ENCODE data around the gene COBL. TPM values are rescaled to one million over a fixed set of nuclear protein-coding genes. Genes with fewer than 3 reads are reported as not detected.

COBL gene
- total RNA-seq, 3 donors from 2014 or later (not counting 1 experiment from before 2014, with no cell fraction given) = not detected

GRCh38 chr7:51068401-51068800, 248.2 kb downstream of the COBL start:
- H3K4me3 ChIP-seq (ENCODE audit: low read length) = no peak overlapping the region
- H3K27ac ChIP-seq (ENCODE audit: low read length) = no peak overlapping the region
- H3K4me1 ChIP-seq (ENCODE audit: control insufficient read depth, insufficient read depth, low read length) = no peaks in the 10 kb centered on the region
- WGBS (ENCODE audit: insufficient coverage) = no CpG with 5 or more reads among the region's 4 CpGs
- no peaks in the 10 kb centered on the region for H3K27me3 Mint-ChIP-seq (ENCODE audit: low read depth in 2 of 2)
- no peaks in the 10 kb centered on the region for H3K36me3 ChIP-seq (ENCODE audit: control insufficient read depth, insufficient read depth, low read length)
- TF ChIP-seq CTCF (IDR thresholded peaks at IDR 0.05) = no peak
- no peaks in the 10 kb centered on the region for H3K4me1 Mint-ChIP-seq
- no peaks in the 10 kb centered on the region for H3K9me3 Mint-ChIP-seq
- intact Hi-C loops (cut with micrococcal nuclease) = no loop called here
- no peak overlapping the region for H3K27ac Mint-ChIP-seq
- H3K36me3 Mint-ChIP-seq = no peaks in the 10 kb centered on the region
- no peaks in the 10 kb centered on the region for H3K27me3 ChIP-seq (ENCODE audit: control insufficient read depth, insufficient read depth, low read length)
- DNase-seq = no peak
- ATAC-seq = no peak
- H3K9me3 ChIP-seq (ENCODE audit: control insufficient read depth, insufficient read depth, low read length) = no peaks in the 10 kb centered on the region
- no peak overlapping the region for H3K4me3 Mint-ChIP-seq

GRCh38 chr7:51067757-51068156, 248.9 kb downstream of the COBL start:
- no peak overlapping the region for H3K27ac ChIP-seq (ENCODE audit: low read length)
- DNase-seq = peak in 1 of 2 donors; percentile 60
- Mint-ChIP-seq H3K27ac (no peak overlapping the region), H3K9me3 (no peaks in the 10 kb centered on the region), H3K4me1 (no peaks in the 10 kb centered on the region), H3K27me3 (ENCODE audit: low read depth in 2 of 2) (no peaks in the 10 kb centered on the region), H3K4me3 (no peak overlapping the region), H3K36me3 (no peaks in the 10 kb centered on the region)
- no peaks in the 10 kb centered on the region for H3K4me1 ChIP-seq (ENCODE audit: control insufficient read depth, insufficient read depth, low read length)
- intact Hi-C loops (cut with micrococcal nuclease) = no loop called here
- WGBS (ENCODE audit: insufficient coverage) = 58% methylated on average over 7 of the region's 7 CpGs
- no peaks in the 10 kb centered on the region for H3K9me3 ChIP-seq (ENCODE audit: control insufficient read depth, insufficient read depth, low read length)
- H3K27me3 ChIP-seq (ENCODE audit: control insufficient read depth, insufficient read depth, low read length) = no peaks in the 10 kb centered on the region
- H3K4me3 ChIP-seq (ENCODE audit: low read length) = no peak overlapping the region
- ATAC-seq = no peak
- no peak for TF ChIP-seq CTCF (IDR thresholded peaks at IDR 0.05)
- no peaks in the 10 kb centered on the region for H3K36me3 ChIP-seq (ENCODE audit: control insufficient read depth, insufficient read depth, low read length)

- Mint-ChIP-seq H3K36me3 (no peaks in the 10 kb centered on the region), H3K4me3 (no peak overlapping the region), H3K4me1 (no peaks in the 10 kb centered on the region), H3K27me3 (ENCODE audit: low read depth in 2 of 2) (no peaks in the 10 kb centered on the region), H3K9me3 (no peaks in the 10 kb centered on the region), H3K27ac (no peak overlapping the region)
- Histone ChIP-seq H3K27ac (ENCODE audit: low read length) (no peak overlapping the region), H3K9me3 (ENCODE audit: control insufficient read depth, insufficient read depth, low read length) (no peaks in the 10 kb centered on the region), H3K27me3 (ENCODE audit: control insufficient read depth, insufficient read depth, low read length) (no peaks in the 10 kb centered on the region), H3K4me1 (ENCODE audit: control insufficient read depth, insufficient read depth, low read length) (no peaks in the 10 kb centered on the region), H3K36me3 (ENCODE audit: control insufficient read depth, insufficient read depth, low read length) (no peaks in the 10 kb centered on the region), H3K4me3 (ENCODE audit: low read length) (no peak overlapping the region)
- ATAC-seq (peak in 1 of 3 donors; percentile 30), DNase-seq (no peak)
- intact Hi-C loops (cut with micrococcal nuclease) = no loop called here
- TF ChIP-seq CTCF (IDR thresholded peaks at IDR 0.05) = no peak
These were observed 249.4 kb downstream of the COBL start for GRCh38 chr7:51067258-51067657.

- intact Hi-C loops (cut with micrococcal nuclease) = no loop called here
- Mint-ChIP-seq H3K9me3 (no peaks in the 10 kb centered on the region), H3K4me1 (no peaks in the 10 kb centered on the region), H3K4me3 (no peak overlapping the region), H3K27ac (no peak overlapping the region), H3K36me3 (no peaks in the 10 kb centered on the region), H3K27me3 (ENCODE audit: low read depth in 2 of 2) (no peaks in the 10 kb centered on the region)
- 92% methylated on average over 5 of the region's 5 CpGs for WGBS (ENCODE audit: insufficient coverage)
- Histone ChIP-seq H3K36me3 (ENCODE audit: control insufficient read depth, insufficient read depth, low read length) (no peaks in the 10 kb centered on the region), H3K27me3 (ENCODE audit: control insufficient read depth, insufficient read depth, low read length) (no peaks in the 10 kb centered on the region), H3K4me3 (ENCODE audit: low read length) (no peak overlapping the region), H3K27ac (ENCODE audit: low read length) (no peak overlapping the region), H3K4me1 (ENCODE audit: control insufficient read depth, insufficient read depth, low read length) (no peaks in the 10 kb centered on the region), H3K9me3 (ENCODE audit: control insufficient read depth, insufficient read depth, low read length) (no peaks in the 10 kb centered on the region)
- ATAC-seq (no peak), DNase-seq (no peak)
- TF ChIP-seq CTCF (IDR thresholded peaks at IDR 0.05) = no peak
These were observed 250.2 kb downstream of the COBL start for GRCh38 chr7:51066405-51066882.

All from natural killer cell (primary cell).